ENCODE data around the gene TASL.
"Not testable (repeated sequence)": the region's sequence is repeated elsewhere in the genome, so short reads cannot be mapped to it uniquely, and the experiment has no call there.

The TASL gene, protein sequence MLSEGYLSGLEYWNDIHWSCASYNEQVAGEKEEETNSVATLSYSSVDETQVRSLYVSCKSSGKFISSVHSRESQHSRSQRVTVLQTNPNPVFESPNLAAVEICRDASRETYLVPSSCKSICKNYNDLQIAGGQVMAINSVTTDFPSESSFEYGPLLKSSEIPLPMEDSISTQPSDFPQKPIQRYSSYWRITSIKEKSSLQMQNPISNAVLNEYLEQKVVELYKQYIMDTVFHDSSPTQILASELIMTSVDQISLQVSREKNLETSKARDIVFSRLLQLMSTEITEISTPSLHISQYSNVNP

DNA sequence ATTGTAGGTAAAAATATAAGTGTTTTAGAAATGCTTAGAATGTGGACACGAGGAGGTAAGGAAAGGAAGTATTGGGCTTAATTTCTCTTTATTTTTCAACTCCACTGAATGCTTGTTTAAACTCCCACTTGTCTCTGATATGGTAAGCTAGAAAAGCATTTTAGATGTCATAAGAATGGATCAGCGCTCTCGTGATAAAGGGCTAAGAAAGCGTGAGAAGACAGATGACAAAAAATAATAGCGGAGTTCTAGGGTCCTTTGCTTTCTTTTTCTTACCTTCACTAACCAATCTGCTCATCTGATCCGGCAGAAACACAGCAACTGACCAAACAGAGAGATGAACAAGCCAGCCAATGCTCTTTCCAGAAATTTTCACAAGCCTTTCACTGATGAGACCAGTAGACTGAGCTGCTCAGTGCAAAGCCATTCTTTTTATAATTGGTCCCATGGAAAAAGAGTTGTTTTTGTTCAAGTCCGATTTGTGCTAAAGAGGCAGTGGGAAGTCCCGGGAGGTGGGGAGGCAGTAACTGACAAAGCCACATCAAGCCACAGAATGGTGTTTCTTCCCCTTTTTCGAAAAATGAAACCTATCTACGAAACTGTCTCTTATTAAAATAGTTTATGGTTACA lies at the start of gene TASL:
Gene TASL, minus strand, starts transcription at position 405 of the 630 bp plus-strand sequence. CDS start 17,411 bp downstream, outside the sequence.
- no peak for DNase-seq

DNA sequence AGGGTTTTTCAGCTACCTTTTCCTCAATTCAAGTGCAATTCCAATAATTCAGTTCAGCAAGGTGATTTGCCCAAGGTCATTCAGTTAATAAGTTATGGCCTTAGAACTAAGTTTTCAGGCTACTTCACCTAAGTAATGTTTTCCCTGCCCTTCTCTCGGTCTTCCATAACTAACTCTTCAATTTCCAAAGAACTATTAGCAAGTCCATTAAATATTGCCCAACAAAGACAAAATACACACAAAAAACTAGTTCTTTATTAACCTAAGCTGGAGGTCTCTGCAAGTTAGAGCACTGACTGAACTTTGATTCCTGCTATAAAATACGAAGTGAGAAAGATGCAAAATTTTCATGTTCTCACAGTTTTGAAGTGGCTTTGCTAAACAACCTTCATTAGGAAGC lies 48.8 kb upstream of the TASL start:
- no peak for DNase-seq

- DNase-seq: no peak
These were observed 44.8 kb upstream of the TASL start for GRCh38 chrX:30622361-30622760.

- DNase-seq: no peak
These were observed 43.5 kb upstream of the TASL start for GRCh38 chrX:30620980-30621618.

GRCh38 chrX:30620125-30620524 lies 42.6 kb upstream of the TASL start:
- DNase-seq: no peak

GRCh38 chrX:30618160-30618765 lies 40.7 kb upstream of the TASL start:
- no peak for DNase-seq

GRCh38 chrX:30615229-30615628 lies 37.7 kb upstream of the TASL start:
- DNase-seq: no peak

DNA sequence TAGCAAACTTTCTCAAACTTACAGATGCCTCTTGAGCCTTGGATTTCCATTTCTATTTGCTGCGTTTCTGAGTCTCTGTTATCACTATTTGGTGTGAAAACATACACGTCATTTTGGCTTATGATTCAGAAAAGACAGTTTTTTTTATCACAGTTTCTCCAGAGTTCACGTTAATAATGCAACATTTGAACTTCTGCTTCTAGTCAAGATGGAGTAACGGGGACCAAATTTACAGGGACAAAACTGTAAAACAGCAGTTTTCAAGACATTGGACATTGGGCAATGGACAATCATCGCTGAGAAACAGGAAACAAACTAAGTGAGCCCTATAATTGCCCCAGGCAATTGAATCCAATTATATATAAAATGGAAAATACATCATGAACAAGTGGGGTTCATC lies 36.2 kb upstream of the TASL start:
- DNase-seq: no peak

DNA sequence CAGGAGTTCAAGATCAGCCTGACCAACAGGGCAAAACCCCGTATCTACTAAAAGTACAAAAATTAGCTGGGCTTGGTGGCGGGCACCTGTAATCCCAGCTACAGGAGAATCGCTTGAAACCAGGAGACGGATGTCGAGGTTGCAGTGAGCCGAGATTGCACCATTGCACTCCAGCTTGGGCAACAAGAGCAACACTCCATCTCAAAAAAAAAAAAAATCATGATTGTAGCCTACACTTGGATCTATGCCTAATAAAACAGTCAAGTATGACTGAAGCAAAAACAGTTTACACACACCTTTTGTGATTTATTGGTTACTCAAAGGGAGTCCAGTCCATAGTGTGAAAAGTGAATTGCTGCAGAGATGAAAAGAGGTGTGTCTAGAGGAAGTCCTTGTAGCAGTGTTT lies 34.7 kb upstream of the TASL start:
- DNase-seq: no peak

- no peak for DNase-seq
These were observed 32.5 kb upstream of the TASL start for GRCh38 chrX:30610026-30610425.

- no peak for DNase-seq
These were observed 29.6 kb upstream of the TASL start for GRCh38 chrX:30607155-30607554.

DNA sequence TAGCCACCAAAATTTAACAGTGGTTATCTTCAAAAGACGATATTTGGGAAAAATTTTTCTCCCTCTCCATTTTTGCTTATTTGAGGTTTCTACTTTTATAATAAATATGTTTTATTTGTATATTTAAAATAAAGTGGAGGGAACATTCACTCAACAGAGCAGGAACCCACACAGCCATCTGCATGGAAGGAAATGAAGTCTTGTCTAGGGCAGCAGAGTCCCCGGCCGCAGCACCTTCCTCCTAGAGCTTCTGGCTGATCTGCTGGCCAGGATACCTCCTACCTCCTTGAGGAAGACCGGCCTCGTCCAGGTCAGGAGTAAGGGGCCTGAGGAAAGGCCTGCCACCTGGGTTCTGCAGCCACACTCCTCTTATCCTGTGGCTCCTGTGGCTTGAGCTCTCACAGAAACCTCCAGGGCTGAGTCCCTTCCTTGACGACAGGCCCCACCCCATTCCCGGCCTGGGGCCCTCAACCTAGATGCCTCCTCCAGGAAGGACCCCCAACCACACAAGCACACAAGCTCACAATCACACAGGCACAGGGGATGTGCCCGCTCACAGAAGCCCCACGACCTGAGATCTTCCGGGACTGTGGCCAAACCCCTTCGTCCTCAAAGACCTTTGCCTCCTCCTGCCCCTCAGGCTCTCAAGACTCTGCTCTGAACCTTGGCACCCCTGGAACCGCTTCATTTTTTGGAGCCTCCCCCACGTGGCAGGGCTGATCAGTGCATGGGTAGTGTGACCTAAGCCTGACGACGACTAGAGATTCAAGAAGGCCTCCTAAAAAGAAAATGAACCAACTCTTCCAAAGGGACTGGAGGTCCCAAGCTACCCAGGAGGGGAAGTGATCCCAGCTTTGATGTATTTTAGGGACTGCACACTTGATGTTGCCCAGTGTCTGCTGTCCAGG lies 23.0 kb upstream of the TASL start:
- DNase-seq: not testable (repeated sequence)

DNA sequence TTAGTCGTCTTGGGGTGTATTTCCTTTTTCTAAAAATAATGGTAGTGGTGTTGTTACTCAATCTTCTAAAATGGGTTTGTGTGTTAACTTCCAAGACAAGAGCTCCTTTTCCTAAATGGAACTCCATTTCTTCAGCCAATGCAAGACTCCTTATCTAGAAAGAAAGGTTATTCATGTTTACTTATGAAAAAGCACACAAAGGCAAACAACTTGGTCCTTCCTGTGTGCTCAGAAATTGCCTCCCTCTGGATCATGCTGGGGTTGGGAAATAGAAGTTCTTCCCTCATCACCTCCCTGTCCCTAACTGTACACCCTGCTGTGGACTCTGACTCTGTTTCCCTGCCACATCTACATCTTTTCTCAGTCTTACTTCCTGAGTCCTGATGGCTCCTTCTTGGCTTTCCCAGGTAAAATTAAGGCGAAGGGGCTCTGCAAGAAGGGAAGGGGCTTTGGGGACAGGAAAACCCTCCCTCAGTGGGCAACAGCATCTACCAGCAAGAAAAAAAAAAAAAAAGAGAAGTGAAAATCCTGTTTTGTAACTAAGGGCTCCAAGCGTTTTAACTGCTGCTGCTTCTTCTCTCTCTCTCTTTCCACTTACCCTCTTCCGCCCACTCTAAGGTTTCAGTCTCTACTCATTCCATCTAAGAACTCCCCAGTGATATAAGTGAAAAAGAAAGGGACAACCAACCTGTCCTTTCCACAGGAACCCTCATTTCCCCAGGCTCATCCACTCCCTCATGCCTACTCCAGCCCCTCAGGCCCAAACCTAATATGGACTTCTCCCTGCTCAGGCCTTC lies 19.8 kb upstream of the TASL start:
- no peak for DNase-seq

DNA sequence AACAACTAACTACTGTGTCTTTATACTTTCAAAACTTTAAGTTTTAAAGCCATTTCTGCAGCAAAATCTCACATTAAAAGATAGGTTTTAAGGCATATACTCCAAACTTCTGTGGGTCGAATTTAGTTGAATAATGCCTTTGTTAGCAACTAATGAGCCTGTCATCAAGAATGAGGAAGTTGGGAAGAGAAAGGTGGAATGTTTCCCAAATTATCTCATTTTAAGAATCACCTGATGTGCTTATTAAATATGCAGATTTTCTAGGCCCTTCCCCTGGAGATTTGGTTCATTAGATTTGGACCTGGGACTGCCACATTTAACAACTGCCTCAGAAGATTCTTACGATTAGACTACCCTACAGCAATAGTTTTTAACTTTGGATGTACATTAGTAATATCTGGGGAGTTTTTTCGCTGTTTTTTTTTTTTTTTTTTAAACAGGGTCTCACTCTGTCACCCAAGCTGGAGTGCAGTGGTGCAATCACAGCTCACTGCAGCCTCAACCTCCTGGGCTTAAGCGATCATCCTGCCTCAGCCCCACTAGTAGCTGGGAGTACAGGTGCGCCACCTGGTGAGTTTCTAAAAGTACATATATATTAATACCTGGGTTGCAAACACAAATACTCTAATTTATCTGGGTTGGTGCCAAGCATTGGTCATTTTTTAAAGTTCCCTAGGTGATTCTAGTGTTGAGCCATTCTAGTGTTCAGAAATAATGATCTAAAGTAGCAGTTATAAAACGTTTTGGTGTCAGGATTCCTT lies 16.1 kb upstream of the TASL start:
- no peak for DNase-seq

DNA sequence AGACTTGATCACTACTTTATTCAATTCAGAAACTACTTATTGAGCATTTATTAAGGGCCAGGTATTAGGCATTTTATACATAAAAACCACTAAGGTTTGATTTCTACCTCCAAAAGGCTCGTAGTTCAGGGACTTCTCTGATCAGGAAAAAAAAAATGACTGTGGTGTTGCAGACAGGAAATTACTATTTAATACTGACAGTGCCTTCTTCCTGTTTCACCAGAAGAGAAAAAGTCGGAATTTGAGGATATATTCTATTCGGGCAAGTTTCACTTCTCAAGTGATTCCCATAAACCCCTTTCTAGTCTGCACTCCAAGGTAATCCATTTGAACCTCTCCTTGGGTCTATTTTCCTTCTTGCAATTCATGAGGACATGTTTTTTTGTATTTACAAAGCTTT lies 15.3 kb upstream of the TASL start:
- no peak for DNase-seq

DNA sequence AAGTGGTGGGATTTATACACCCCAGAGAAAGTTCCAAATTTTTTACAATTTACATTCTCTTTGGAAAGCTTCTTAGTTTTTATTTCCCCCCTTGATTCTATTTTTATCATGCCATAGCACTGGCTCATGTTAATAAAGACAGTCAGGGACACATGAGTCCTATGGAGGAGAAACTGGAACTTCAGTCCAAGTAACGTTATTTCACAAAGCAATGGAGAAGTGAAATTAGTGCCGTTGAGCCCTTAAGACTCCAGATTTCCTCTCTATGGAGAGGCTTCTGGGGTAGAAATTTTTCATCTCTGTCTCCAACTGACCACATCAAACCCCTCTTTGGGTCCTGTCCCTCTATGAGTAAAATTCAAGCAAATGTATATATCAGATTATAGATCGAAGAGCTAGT lies 12.8 kb upstream of the TASL start:
- DNase-seq: no peak

DNA sequence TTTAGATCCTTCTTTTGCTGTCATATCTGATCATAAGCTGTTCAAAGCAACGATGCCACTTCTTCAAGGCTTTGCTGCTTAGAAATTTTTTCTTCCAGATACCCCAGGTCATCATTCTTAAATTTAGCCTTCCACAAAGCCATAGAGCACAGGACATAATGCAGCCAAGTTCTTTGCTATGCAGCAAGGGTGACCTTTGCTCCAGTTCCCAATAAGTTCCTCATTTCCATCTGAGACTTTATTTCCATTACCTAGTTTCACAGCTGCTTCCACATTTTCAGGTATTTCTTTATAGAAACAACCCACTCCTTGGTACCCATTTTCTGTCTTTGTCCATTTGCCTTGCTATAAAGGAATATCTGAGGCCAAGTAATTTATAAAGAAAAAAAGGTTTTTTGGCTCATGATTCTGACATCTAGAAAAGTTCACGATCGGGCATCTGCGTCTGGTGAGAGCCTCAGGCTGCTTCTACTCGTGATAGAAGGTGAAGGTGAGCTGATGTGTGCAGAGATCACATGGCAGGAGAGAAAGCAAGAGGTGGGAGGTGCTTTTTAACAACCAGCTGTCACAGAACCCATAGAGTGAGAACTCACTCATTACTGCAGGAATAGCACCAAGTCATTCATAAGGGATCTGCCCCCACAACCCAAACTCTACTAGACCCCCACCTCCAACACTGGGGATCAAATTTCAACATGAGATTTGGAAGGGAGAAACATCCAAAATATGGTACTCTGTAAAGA lies 11.8 kb upstream of the TASL start:
- no peak for DNase-seq

DNA sequence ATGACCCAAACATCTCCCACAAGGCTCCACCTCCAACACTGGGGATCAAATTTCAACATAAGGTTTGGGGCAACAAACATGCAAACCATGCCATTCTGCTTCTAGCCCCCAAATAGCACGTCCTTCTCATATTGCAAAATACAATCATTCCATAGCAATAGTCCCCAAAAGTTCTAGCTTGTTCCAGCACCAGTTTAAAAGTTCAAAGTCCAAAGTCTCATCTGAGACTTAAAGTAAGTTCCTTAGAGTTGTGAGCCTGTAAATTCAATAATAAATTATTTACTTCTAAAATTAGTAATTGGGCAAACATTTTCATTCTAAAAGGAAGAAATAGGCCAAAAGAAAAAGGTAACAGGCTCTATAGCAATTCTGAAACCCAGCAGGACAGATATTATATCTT lies 8.9 kb upstream of the TASL start:
- no peak for DNase-seq

DNA sequence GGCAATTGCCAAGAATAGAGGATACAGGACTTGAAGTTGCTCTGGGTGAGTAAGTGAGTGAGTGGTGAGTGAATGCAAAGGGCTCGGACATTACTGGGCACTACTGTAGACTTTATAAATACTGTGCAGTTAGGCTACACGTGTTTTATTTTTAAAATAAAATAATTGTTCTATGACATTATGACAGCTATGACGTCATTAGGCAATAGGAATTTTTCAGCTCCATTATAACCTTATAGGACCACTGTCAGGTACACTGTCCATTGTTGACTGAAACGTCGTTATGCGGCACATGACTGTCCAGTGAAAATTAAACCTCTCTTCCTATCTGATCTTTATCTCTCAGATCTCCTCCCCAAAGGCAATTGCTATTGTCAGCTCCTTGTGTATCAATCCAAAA lies 5.1 kb upstream of the TASL start:
- DNase-seq: no peak

GRCh38 chrX:30580641-30581040 lies 3.1 kb upstream of the TASL start:
- DNase-seq: no peak
